ENCODE results near the gene KCNB1.

- TF ChIP-seq CTCF (IDR thresholded peaks at IDR 0.05; ENCODE audit: low read depth, low read length): no peak
- no peak for TF ChIP-seq MAX (IDR thresholded peaks at IDR 0.05; ENCODE audit: low read depth, low read length)
- TF ChIP-seq POLR2A (IDR thresholded peaks at IDR 0.05; ENCODE audit: extremely low read depth, insufficient read length): no peak
- no peak for TF ChIP-seq MYC (IDR thresholded peaks at IDR 0.05; ENCODE audit: low read depth, low read length)
These were observed 13.4 kb downstream of the KCNB1 start for GRCh38 chr20:49469060-49469459.

Measured in NB4 (cell line).